SK-N-SH (cell line): Measurements from ENCODE around the gene RAC2. TPM values are rescaled to one million over a fixed set of nuclear protein-coding genes. Genes with fewer than 3 reads are reported as not detected.

Experiments
- CTCF ChIA-PET: fragments of 300-600, 350-600 bp; formaldehyde crosslinking; extraction: SDS; loops from one replicate; lab custom pipeline; 2021; lab: Yijun Ruan, JAX
- POLR2A ChIA-PET: fragments of 350-600 bp; sonication (Branson Sonifier 250); formaldehyde crosslinking; extraction: SDS; loops from one replicate; lab custom pipeline; 2020; ENCODE audit warnings: antibody characterized with exemption, inconsistent platforms; lab: Yijun Ruan, JAX
- DNase-seq: peaks from one replicate; pipeline ENCODE4 v3.0.0; 2012
- H2AFZ ChIP-seq: fragments of 200-600 bp; sonication (generic); 2 replicates; pipeline ENCODE4 v1.8.1; 2016; ENCODE audit warnings: antibody characterized with exemption, mild to moderate bottlenecking, low read depth
- H3F3A ChIP-seq: fragments of 200-600 bp; sonication (generic); replicated peaks from 2 replicates; pipeline ENCODE3; 2016; ENCODE audit warnings: antibody characterized with exemption, mild to moderate bottlenecking; ENCODE audit not compliant: insufficient read depth
- H3K27ac ChIP-seq, 2 experiments: fragments of 200-500 bp in 1 of 2; fragments of 200-600 bp in 1 of 2; sonication (Bioruptor generic) in 1 of 2; sonication (generic), shearing (Covaris generic) in 1 of 2; 2 replicates each; pipeline versions ENCODE4 v1.5.1 to v1.6.1; 2014 to 2016; ENCODE audit warnings: low read depth in 2 of 2, inconsistent platforms in 1 of 2, low read length in 1 of 2, mild to moderate bottlenecking in 1 of 2, mixed read lengths in 1 of 2
- H3K27me3 ChIP-seq: fragments of 200-600 bp; sonication (generic), shearing (Covaris generic); 2 replicates; pipeline ENCODE4 v1.6.1; 2016; ENCODE audit warnings: mixed run types; ENCODE audit not compliant: insufficient read depth
- H3K36me3 ChIP-seq, 2 experiments: fragments of 200-500 bp in 1 of 2; fragments of 200-600 bp in 1 of 2; sonication (Bioruptor generic) in 1 of 2; sonication (generic) in 1 of 2; replicated peaks in 1 of 2; 2 replicates each; pipeline versions ENCODE3 to v1.5.1; 2014 to 2016; ENCODE audit warnings: low read length in 1 of 2, mild to moderate bottlenecking in 1 of 2; ENCODE audit not compliant: insufficient read depth in 2 of 2, control insufficient read depth in 1 of 2
- H3K4me1 ChIP-seq, 2 experiments: fragments of 200-500 bp in 1 of 2; fragments of 200-600 bp in 1 of 2; sonication (Bioruptor generic) in 1 of 2; sonication (generic), shearing (Covaris generic) in 1 of 2; 2 replicates each; pipeline versions ENCODE4 v1.5.1 to v1.6.1; 2014 to 2016; ENCODE audit warnings: low read depth in 1 of 2, low read length in 1 of 2, mixed run types in 1 of 2; ENCODE audit not compliant: insufficient read depth in 2 of 2, control insufficient read depth in 1 of 2
- H3K4me2 ChIP-seq: fragments of 200-600 bp; sonication (generic), shearing (Covaris generic); 2 replicates; pipeline ENCODE4 v1.6.1; 2017; ENCODE audit warnings: mixed run types
- H3K4me3 ChIP-seq, 2 experiments: fragments of 200-500 bp in 1 of 2; fragments of 200-600 bp in 1 of 2; sonication (Bioruptor generic) in 1 of 2; sonication (generic), shearing (Covaris generic) in 1 of 2; 2 replicates each; pipeline versions ENCODE4 v1.5.1 to v1.8.1; 2014 to 2016; ENCODE audit warnings: low read depth in 2 of 2, inconsistent platforms in 1 of 2, low read length in 1 of 2, mild to moderate bottlenecking in 1 of 2, mixed read lengths in 1 of 2, moderate library complexity in 1 of 2
- H3K79me2 ChIP-seq: fragments of 200-600 bp; sonication (generic); 2 replicates; pipeline ENCODE4 v1.8.1; 2017; ENCODE audit warnings: mild to moderate bottlenecking; ENCODE audit not compliant: insufficient read depth
- H3K9ac ChIP-seq: fragments of 200-600 bp; sonication (generic); 2 replicates; pipeline ENCODE4 v1.6.1; 2017; ENCODE audit warnings: mixed run types
- H3K9me2 ChIP-seq: fragments of 200-600 bp; sonication (generic); 2 replicates; pipeline ENCODE4 v1.6.1; 2017; ENCODE audit warnings: mixed run types
- H3K9me3 ChIP-seq: fragments of 200-600 bp; sonication (generic); 2 replicates; pipeline ENCODE4 v1.6.1; 2017; ENCODE audit warnings: mixed run types, mild to moderate bottlenecking, moderate library complexity
- H4K20me1 ChIP-seq: fragments of 200-600 bp; sonication (generic); 2 replicates; pipeline ENCODE4 v1.6.1; 2017; ENCODE audit warnings: mild to moderate bottlenecking, mixed run types; ENCODE audit not compliant: insufficient read depth
- CTCF ChIP-seq: fragments of 200-600 bp; sonication (generic); IDR thresholded peaks from 2 replicates; pipeline ENCODE4 v1.6.1; 2017; ENCODE audit warnings: antibody characterized with exemption, mild to moderate bottlenecking, moderate library complexity
- ELF1 ChIP-seq: IDR thresholded peaks from 2 replicates; pipeline ENCODE4 v1.4.0; 2012
- EZH2phosphoT487 ChIP-seq: fragments of 200-600 bp; sonication (generic); IDR thresholded peaks from 2 replicates; pipeline ENCODE4 v1.6.1; 2017; ENCODE audit warnings: low read depth, mixed run types, mild to moderate bottlenecking, antibody characterized with exemption, moderate library complexity, borderline replicate concordance
- FOSL2 ChIP-seq: IDR thresholded peaks from 2 replicates; pipeline ENCODE4 v1.4.0; 2012; ENCODE audit warnings: low read depth, mild to moderate bottlenecking, moderate library complexity, borderline replicate concordance
- FOXJ3 ChIP-seq: sonication (generic); formaldehyde crosslinking; IDR thresholded peaks from 2 replicates; pipeline ENCODE4 v1.5.1; 2020; ENCODE audit warnings: mild to moderate bottlenecking, missing genetic modification reagents
- GATA2 ChIP-seq: sonication (generic); formaldehyde crosslinking; IDR thresholded peaks from 2 replicates; pipeline ENCODE4 v1.5.0; 2020; ENCODE audit warnings: mild to moderate bottlenecking, missing genetic modification reagents
- JUND ChIP-seq: IDR thresholded peaks from 2 replicates; pipeline ENCODE4 v1.4.0; 2012
- MEF2A ChIP-seq: IDR thresholded peaks from 2 replicates; pipeline ENCODE4 v1.4.0; 2012; ENCODE audit warnings: low read depth, borderline replicate concordance
- NFIC ChIP-seq: IDR thresholded peaks from 2 replicates; pipeline ENCODE4 v1.4.0; 2012; ENCODE audit warnings: borderline replicate concordance
- POLR2AphosphoS5 ChIP-seq: IDR thresholded peaks from 2 replicates; pipeline ENCODE4 v1.6.1; 2012; ENCODE audit warnings: low read depth, low read length
- RCOR1 ChIP-seq: fragments of 150-350 bp; IDR thresholded peaks from 2 replicates; pipeline ENCODE4 v1.6.1; 2017; ENCODE audit warnings: antibody characterized with exemption, low read length
- REST ChIP-seq: IDR thresholded peaks from 2 replicates; pipeline ENCODE4 v1.6.1; 2012; ENCODE audit warnings: mild to moderate bottlenecking, low read depth, low read length, moderate library complexity
- RFX5 ChIP-seq: IDR thresholded peaks from 2 replicates; pipeline ENCODE4 v1.6.1; 2012; ENCODE audit warnings: mild to moderate bottlenecking, improper control_type of control experiment, low read length
- SIN3A ChIP-seq: IDR thresholded peaks from 2 replicates; pipeline ENCODE4 v1.6.1; 2012; ENCODE audit warnings: low read depth, mild to moderate bottlenecking, low read length, moderate library complexity, borderline replicate concordance
- TAF1 ChIP-seq: IDR thresholded peaks from 2 replicates; pipeline ENCODE4 v1.6.1; 2012; ENCODE audit warnings: low read depth, mild to moderate bottlenecking, low read length, moderate library complexity, borderline replicate concordance
- TCF12 ChIP-seq: IDR thresholded peaks from 2 replicates; pipeline ENCODE4 v1.4.0; 2012
- YY1 ChIP-seq: IDR thresholded peaks from 2 replicates; pipeline ENCODE4 v1.4.0; 2012; ENCODE audit warnings: low read depth, mild to moderate bottlenecking
- WGBS: methylation state at CpG from one replicate; pipeline ENCODE4 v1.1.6; 2017; ENCODE audit warnings: low lambda C conversion rate; 5-methylcytosine and 5-hydroxymethylcytosine counted together
- polyA plus RNA-seq, 3 experiments: library from polyadenylated mRNA; depleted of rRNA; stranded (reverse); fragments of >200 nt; gene quantifications; 2 replicates each; pipeline ENCODE4 v1.2.3, GENCODE V29; 2012

RAC2 gene
- polyA plus RNA-seq, 1 of the 3 experiments (the other 2 are of a cell fraction), result 29.9 TPM

- Histone ChIP-seq H3K4me1 (no peaks in the 10 kb centered on the region), H3K27me3 (no peaks in the 10 kb centered on the region; the same call in 1 of the 2 replicates), H3K9ac (no peak overlapping the region), H3K9me3 (no peaks in the 10 kb centered on the region), H3K9me2 (no peaks in the 10 kb centered on the region), H3K27ac (no peak overlapping the region), H3K36me3 (no peaks in the 10 kb centered on the region), H3K4me2 (no peak overlapping the region), H3K79me2 (no peaks in the 10 kb centered on the region), H3F3A (peaks cover 4% of the 10 kb centered on the region), H3K4me3 (no peak overlapping the region), H4K20me1 (no peaks in the 10 kb centered on the region), H2AFZ (no peak overlapping the region)
- TF ChIP-seq REST (no peak), MEF2A (no peak), JUND (no peak), TCF12 (no peak), CTCF (no peak), TAF1 (no peak), YY1 (no peak), RCOR1 (no peak), FOXJ3 (CRISPR knock-in tag) (no peak), RFX5 (no peak), GATA2 (CRISPR knock-in tag) (no peak), SIN3A (no peak), NFIC (no peak), POLR2AphosphoS5 (no peak), ELF1 (no peak), FOSL2 (no peak), EZH2phosphoT487 (no peak)
- ChIA-PET CTCF (no interaction called here), POLR2A (no interaction called here)
- WGBS, result 68% methylated on average over 4 of the region's 4 CpGs
- no peak for DNase-seq
Measured at GRCh38 chr22:37220543-37220981, 23.5 kb downstream of the RAC2 start.
